Mesothelial cell of epicardium (in vitro differentiated cells): ENCODE results near the gene DGKI. TPM values are rescaled to one million over a fixed set of nuclear protein-coding genes. Genes with fewer than 3 reads are reported as not detected.

Source experiments
- DNase-seq, 2 experiments: peaks; one replicate each; pipeline ENCODE4 v3.0.0; 2021; ENCODE audit warnings: low spot score in 2 of 2; ENCODE audit not compliant: unreplicated experiment in 2 of 2
- H3K27ac Mint-ChIP-seq: 2 replicates; pipeline ENCODE4 v1.8.0; 2021; ENCODE audit warnings: mixed read lengths
- H3K27me3 Mint-ChIP-seq: 2 replicates; pipeline ENCODE4 v1.8.0; 2021; ENCODE audit warnings: low read depth, mixed read lengths
- H3K36me3 Mint-ChIP-seq: 2 replicates; pipeline ENCODE4 v1.8.0; 2021; ENCODE audit warnings: mixed read lengths
- H3K4me1 Mint-ChIP-seq: 2 replicates; pipeline ENCODE4 v1.8.0; 2021; ENCODE audit warnings: mixed read lengths
- H3K4me3 Mint-ChIP-seq: 2 replicates; pipeline ENCODE4 v1.8.0; 2021; ENCODE audit warnings: mild to moderate bottlenecking, moderate library complexity, mixed read lengths
- H3K9me3 Mint-ChIP-seq: 2 replicates; pipeline ENCODE4 v1.8.0; 2021; ENCODE audit warnings: mixed read lengths
- total RNA-seq: library from RNA; stranded (reverse); gene quantifications from 3 replicates; pipeline ENCODE4 v1.2.1, GENCODE V29; 2021
- TF ChIP-seq, protein P1 (sequence below): fragments of 200-600 bp; sonication (generic); IDR thresholded peaks from one replicate; pipeline ENCODE4 v1.5.0; 2021; ENCODE audit warnings: antibody characterized with exemption; ENCODE audit not compliant: unreplicated experiment

Gene DGKI
- total RNA-seq, 1 donor from 2014 or later = 2.0 TPM

DNA sequence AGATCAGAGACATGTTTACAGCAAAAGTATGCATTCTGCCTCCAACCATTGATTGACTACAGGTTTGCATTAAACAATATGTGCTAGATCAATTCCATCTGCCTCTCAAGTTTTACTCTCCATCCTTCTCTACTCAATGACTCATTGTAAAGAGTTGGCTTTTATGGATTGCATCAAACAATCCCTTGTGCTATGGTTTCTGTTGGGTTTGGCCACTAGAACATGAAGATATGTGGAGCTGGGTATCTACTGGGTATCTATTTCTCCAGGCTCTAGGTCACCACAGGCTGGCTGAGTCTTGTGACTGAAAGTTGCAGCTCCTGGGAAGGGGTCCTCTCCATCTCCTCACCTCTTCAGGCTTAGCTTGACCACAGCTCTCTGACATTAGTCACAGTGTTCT lies 204.7 kb downstream of the DGKI start:
- Mint-ChIP-seq H3K9me3 (peaks cover 11% of the 10 kb centered on the region), H3K36me3 (no peaks in the 10 kb centered on the region), H3K4me3 (no peak overlapping the region), H3K27ac (no peak overlapping the region), H3K4me1 (no peaks in the 10 kb centered on the region), H3K27me3 (peaks cover 16% of the 10 kb centered on the region)
- DNase-seq = no peak
- TF ChIP-seq, protein P1, sequence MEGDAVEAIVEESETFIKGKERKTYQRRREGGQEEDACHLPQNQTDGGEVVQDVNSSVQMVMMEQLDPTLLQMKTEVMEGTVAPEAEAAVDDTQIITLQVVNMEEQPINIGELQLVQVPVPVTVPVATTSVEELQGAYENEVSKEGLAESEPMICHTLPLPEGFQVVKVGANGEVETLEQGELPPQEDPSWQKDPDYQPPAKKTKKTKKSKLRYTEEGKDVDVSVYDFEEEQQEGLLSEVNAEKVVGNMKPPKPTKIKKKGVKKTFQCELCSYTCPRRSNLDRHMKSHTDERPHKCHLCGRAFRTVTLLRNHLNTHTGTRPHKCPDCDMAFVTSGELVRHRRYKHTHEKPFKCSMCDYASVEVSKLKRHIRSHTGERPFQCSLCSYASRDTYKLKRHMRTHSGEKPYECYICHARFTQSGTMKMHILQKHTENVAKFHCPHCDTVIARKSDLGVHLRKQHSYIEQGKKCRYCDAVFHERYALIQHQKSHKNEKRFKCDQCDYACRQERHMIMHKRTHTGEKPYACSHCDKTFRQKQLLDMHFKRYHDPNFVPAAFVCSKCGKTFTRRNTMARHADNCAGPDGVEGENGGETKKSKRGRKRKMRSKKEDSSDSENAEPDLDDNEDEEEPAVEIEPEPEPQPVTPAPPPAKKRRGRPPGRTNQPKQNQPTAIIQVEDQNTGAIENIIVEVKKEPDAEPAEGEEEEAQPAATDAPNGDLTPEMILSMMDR = no peak

DNA sequence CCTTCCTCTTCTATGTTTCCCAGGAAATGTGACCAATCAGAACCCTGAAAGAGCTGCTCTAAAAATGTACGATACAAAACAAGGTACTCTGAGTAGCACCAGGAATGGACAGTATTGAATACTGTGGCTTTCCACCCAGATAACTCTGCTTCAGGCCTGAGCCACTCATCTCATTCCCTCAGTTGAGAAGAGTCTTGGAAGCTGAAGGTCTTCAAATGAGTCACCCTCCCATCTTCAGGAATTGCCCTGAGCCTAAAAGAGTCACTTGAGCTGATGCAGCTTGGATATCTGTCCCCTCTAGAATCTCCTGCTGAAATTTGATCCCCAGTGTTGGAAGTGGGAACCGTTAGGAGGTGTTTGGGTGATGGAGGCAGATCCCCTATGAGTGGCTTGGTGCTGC lies 210.4 kb downstream of the DGKI start:
- Mint-ChIP-seq H3K4me3 (no peak overlapping the region), H3K4me1 (no peaks in the 10 kb centered on the region), H3K36me3 (no peaks in the 10 kb centered on the region), H3K27ac (no peak overlapping the region), H3K27me3 (peaks cover 3% of the 10 kb centered on the region), H3K9me3 (peaks cover 8% of the 10 kb centered on the region)
- DNase-seq = no peak
- TF ChIP-seq, protein P1 = no peak

DNA sequence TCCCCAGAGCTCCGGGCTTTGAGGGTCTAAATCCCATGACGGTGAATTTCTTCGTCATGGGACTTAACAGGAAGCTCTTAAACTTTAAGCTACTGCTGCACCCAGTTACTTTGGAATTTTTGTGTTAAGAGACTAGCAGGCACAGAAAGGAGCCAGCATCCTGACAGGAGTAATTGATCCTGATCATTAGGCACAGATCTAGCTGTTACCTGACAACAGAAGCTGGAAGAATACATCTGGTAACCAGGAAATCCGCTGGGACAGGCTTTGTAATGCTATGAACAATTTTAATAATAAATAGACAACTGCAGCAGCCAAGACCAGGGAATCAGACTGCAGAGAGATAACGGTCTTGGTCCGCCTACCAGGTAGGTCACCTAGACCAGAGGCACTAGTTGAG lies 210.9 kb downstream of the DGKI start:
- Mint-ChIP-seq H3K36me3 (no peaks in the 10 kb centered on the region), H3K4me3 (no peak overlapping the region), H3K4me1 (no peaks in the 10 kb centered on the region), H3K27me3 (peaks cover 3% of the 10 kb centered on the region), H3K9me3 (peaks cover 4% of the 10 kb centered on the region), H3K27ac (no peak overlapping the region)
- TF ChIP-seq, protein P1 = no peak
- DNase-seq = no peak

DNA sequence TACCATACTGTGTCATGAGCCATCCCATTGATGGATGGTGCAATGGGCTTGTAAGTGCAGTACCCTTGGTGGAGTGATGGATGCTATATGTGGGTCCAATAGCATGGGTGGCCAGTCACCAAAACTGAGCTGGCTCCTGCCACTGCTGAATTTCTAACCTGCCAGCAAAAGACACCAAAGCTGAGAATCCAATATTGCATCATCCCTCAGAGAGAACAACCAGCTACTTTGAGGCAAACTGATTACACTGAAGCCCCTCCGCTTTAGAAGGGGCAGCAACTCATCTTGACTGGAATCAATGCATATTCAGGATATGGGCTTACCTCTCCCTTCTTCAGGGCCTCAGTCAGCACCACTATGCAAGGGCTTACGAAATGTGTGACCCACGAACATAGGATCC lies 211.6 kb downstream of the DGKI start:
- Mint-ChIP-seq H3K9me3 (peaks cover 4% of the 10 kb centered on the region), H3K27me3 (peaks cover 3% of the 10 kb centered on the region), H3K27ac (no peak overlapping the region), H3K4me1 (no peaks in the 10 kb centered on the region), H3K4me3 (no peak overlapping the region), H3K36me3 (no peaks in the 10 kb centered on the region)
- TF ChIP-seq, protein P1 = no peak
- DNase-seq = no peak

DNA sequence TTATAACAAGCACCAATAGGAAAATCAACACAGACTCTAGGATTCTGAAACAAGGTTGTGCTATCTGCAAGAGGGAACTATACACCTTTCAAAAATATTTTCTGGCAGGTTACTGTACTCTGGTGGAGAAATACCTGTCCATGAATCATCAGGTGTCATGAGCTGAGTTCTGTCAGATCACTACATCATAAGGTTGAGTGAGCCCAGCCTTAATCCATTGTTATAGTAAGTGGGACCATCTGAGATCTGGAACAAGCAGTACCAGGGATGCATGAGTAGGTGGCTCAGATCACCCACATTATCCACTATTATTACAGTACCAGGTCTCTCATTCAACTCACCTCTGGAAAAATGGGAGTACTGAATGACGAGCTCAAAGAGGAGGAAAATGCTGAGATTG lies 212.4 kb downstream of the DGKI start:
- Mint-ChIP-seq H3K4me1 (no peaks in the 10 kb centered on the region), H3K9me3 (peaks cover 4% of the 10 kb centered on the region), H3K27me3 (peaks cover 3% of the 10 kb centered on the region), H3K27ac (no peak overlapping the region), H3K36me3 (no peaks in the 10 kb centered on the region), H3K4me3 (no peak overlapping the region)
- DNase-seq = no peak
- TF ChIP-seq, protein P1 = no peak

DNA sequence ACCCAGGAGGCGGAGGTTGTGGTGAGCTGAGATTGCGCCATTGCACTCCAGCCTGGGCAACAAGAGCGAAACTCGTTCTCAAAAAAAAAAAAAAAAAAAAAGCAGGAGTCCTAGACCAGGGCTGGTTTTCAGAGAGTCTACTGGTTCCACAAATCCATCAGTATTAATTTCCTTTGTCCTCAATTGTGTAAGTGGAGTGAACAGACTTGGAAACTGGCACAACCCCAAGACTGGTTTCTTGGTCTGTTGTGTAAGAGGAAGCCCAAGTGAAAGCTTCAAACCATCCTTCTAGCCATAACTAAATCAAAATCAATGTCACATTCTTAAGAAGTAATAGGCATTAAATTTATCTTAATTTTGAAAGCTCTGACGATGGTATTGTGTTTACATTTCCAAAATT lies 213.6 kb downstream of the DGKI start:
- Mint-ChIP-seq H3K27me3 (peaks cover 3% of the 10 kb centered on the region), H3K9me3 (peaks cover 4% of the 10 kb centered on the region), H3K4me1 (no peaks in the 10 kb centered on the region), H3K36me3 (no peaks in the 10 kb centered on the region), H3K27ac (no peak overlapping the region), H3K4me3 (no peak overlapping the region)
- DNase-seq = no peak
- TF ChIP-seq, protein P1 = no peak
